WTC11 (cell line): ENCODE measurements around the gene MAT2A. TPM values are rescaled to one million over a fixed set of nuclear protein-coding genes. Genes with fewer than 3 reads are reported as not detected.

Source experiments
- ATAC-seq: fragments of 200-7000 bp; cut with Tn5 transposase; 2 replicates; pipeline ENCODE4 v1.10.0; 2021; ENCODE audit warnings: mild to moderate bottlenecking, moderate library complexity
- CTCF ChIA-PET: fragments of 300-600 bp; sonication (Branson Sonifier 250); formaldehyde crosslinking; loops from one replicate; lab custom pipeline; 2021; ENCODE audit warnings: antibody characterized with exemption; lab: Charles Lee
- POLR2A ChIA-PET: fragments of 350-600 bp; sonication (Branson Sonifier 250); formaldehyde crosslinking; loops from one replicate; lab custom pipeline; 2021; ENCODE audit warnings: antibody characterized with exemption; lab: Charles Lee
- DNase-seq: peaks from one replicate; pipeline ENCODE4 v3.0.0; 2021; ENCODE audit warnings: low spot score
- H3K27ac Mint-ChIP-seq: 2 replicates; pipeline ENCODE4 v1.8.0; 2021; ENCODE audit warnings: mixed read lengths
- H3K27me3 Mint-ChIP-seq: 2 replicates; pipeline ENCODE4 v1.8.0; 2021; ENCODE audit warnings: low read depth, mild to moderate bottlenecking, moderate library complexity, mixed read lengths
- H3K36me3 Mint-ChIP-seq: 2 replicates; pipeline ENCODE4 v1.8.0; 2021; ENCODE audit warnings: mixed read lengths
- H3K4me1 Mint-ChIP-seq: 2 replicates; pipeline ENCODE4 v1.8.0; 2022; ENCODE audit warnings: mixed read lengths
- H3K4me3 Mint-ChIP-seq: 2 replicates; pipeline ENCODE4 v1.8.0; 2021; ENCODE audit warnings: mild to moderate bottlenecking, moderate library complexity, mixed read lengths
- H3K9me3 Mint-ChIP-seq: 2 replicates; pipeline ENCODE4 v1.8.0; 2021; ENCODE audit warnings: mixed read lengths
- AFF4 ChIP-seq: sonication (generic); formaldehyde crosslinking; IDR thresholded peaks from 2 replicates; pipeline ENCODE4 v1.8.1; 2023; ENCODE audit warnings: mild to moderate bottlenecking, missing genetic modification reagents, borderline replicate concordance
- ATF1 ChIP-seq: sonication (generic); formaldehyde crosslinking; IDR thresholded peaks from 2 replicates; pipeline ENCODE4 v1.8.1; 2023; ENCODE audit warnings: mild to moderate bottlenecking, moderate library complexity, missing genetic modification reagents
- CREB1 ChIP-seq: sonication (generic); formaldehyde crosslinking; IDR thresholded peaks from 2 replicates; pipeline ENCODE4 v1.8.0; 2023; ENCODE audit warnings: mild to moderate bottlenecking, missing genetic modification reagents
- ELF4 ChIP-seq: sonication (generic); formaldehyde crosslinking; IDR thresholded peaks from 2 replicates; pipeline ENCODE4 v1.8.1; 2022; ENCODE audit warnings: low read depth, mild to moderate bottlenecking, moderate library complexity, missing genetic modification reagents
- HMGA2 ChIP-seq: fragments of 250-450 bp; sonication (Bioruptor Pico); IDR thresholded peaks from 2 replicates; pipeline ENCODE4 v1.4.0; 2021; ENCODE audit warnings: mild to moderate bottlenecking, moderate library complexity
- JAZF1 ChIP-seq: fragments of 250-450 bp; sonication (Bioruptor Pico); IDR thresholded peaks from 2 replicates; pipeline ENCODE4 v1.9.0; 2021; ENCODE audit warnings: moderate library complexity, mild to moderate bottlenecking, inconsistent platforms
- JUN ChIP-seq: sonication (generic); formaldehyde crosslinking; IDR thresholded peaks from 2 replicates; pipeline ENCODE4 v1.8.0; 2023; ENCODE audit warnings: mild to moderate bottlenecking, missing genetic modification reagents
- NFATC4 ChIP-seq: fragments of 250-450 bp; sonication (Bioruptor Pico); IDR thresholded peaks from 2 replicates; pipeline ENCODE4 v1.9.0; 2021; ENCODE audit warnings: mild to moderate bottlenecking
- NFYB ChIP-seq: sonication (generic); formaldehyde crosslinking; conservative IDR thresholded peaks from 2 replicates; pipeline ENCODE4 v1.8.0; 2022; ENCODE audit warnings: low read depth, missing genetic modification reagents
- NR1H2 ChIP-seq: sonication (generic); formaldehyde crosslinking; IDR thresholded peaks from 2 replicates; pipeline ENCODE4 v1.9.0; 2021; ENCODE audit warnings: mild to moderate bottlenecking, moderate library complexity, missing genetic modification reagents
- NR2C2 ChIP-seq: sonication (generic); formaldehyde crosslinking; IDR thresholded peaks from 2 replicates; pipeline ENCODE4 v1.8.0; 2022; ENCODE audit warnings: mild to moderate bottlenecking, missing genetic modification reagents
- PRRX2 ChIP-seq: fragments of 250-450 bp; sonication (Bioruptor Pico); IDR thresholded peaks from 2 replicates; pipeline ENCODE4 v1.8.0; 2021; ENCODE audit warnings: mild to moderate bottlenecking
- RELA ChIP-seq: sonication (generic); formaldehyde crosslinking; IDR thresholded peaks from 2 replicates; pipeline ENCODE4 v1.8.1; 2022; ENCODE audit warnings: missing genetic modification reagents, mild to moderate bottlenecking, borderline replicate concordance
- RORB ChIP-seq: fragments of 250-450 bp; sonication (Bioruptor Pico); IDR thresholded peaks from 2 replicates; pipeline ENCODE4 v1.9.0; 2021; ENCODE audit warnings: mild to moderate bottlenecking
- SMAD4 ChIP-seq: sonication (generic); formaldehyde crosslinking; IDR thresholded peaks from 2 replicates; pipeline ENCODE4 v1.8.0; 2022; ENCODE audit warnings: mild to moderate bottlenecking, missing genetic modification reagents
- SOX15 ChIP-seq: fragments of 250-450 bp; sonication (Bioruptor Pico); IDR thresholded peaks from 2 replicates; pipeline ENCODE4 v1.9.0; 2021; ENCODE audit warnings: mild to moderate bottlenecking
- SP1 ChIP-seq: sonication (generic); formaldehyde crosslinking; conservative IDR thresholded peaks from 2 replicates; pipeline ENCODE4 v1.8.1; 2022; ENCODE audit warnings: missing genetic modification reagents
- TEAD1 ChIP-seq: sonication (generic); formaldehyde crosslinking; IDR thresholded peaks from 2 replicates; pipeline ENCODE4 v1.8.0; 2022; ENCODE audit warnings: mild to moderate bottlenecking, missing genetic modification reagents
- ZBTB21 ChIP-seq: sonication (generic); formaldehyde crosslinking; IDR thresholded peaks from 2 replicates; pipeline ENCODE4 v1.8.1; 2023; ENCODE audit warnings: mild to moderate bottlenecking, missing genetic modification reagents, borderline replicate concordance
- ZNF138 ChIP-seq: sonication (generic); formaldehyde crosslinking; conservative IDR thresholded peaks from 2 replicates; pipeline ENCODE4 v1.8.1; 2022; ENCODE audit warnings: mild to moderate bottlenecking, moderate library complexity, missing genetic modification reagents
- ZNF219 ChIP-seq: sonication (generic); formaldehyde crosslinking; IDR thresholded peaks from 2 replicates; pipeline ENCODE4 v1.8.0; 2023; ENCODE audit warnings: missing genetic modification reagents, mild to moderate bottlenecking, borderline replicate concordance
- ZNF263 ChIP-seq: sonication (generic); formaldehyde crosslinking; IDR thresholded peaks from 2 replicates; pipeline ENCODE4 v1.8.1; 2022; ENCODE audit warnings: low read depth, mild to moderate bottlenecking, moderate library complexity, missing genetic modification reagents
- ZNF416 ChIP-seq: fragments of 250-450 bp; sonication (Bioruptor Pico); IDR thresholded peaks from 2 replicates; pipeline ENCODE4 v1.9.0; 2021; ENCODE audit warnings: mild to moderate bottlenecking, inconsistent platforms
- ZNF425 ChIP-seq: fragments of 250-450 bp; sonication (Bioruptor Pico); conservative IDR thresholded peaks from 2 replicates; pipeline ENCODE4 v1.9.0; 2021; ENCODE audit warnings: mild to moderate bottlenecking
- ZNF532 ChIP-seq: fragments of 250-450 bp; sonication (Bioruptor Pico); IDR thresholded peaks from 2 replicates; pipeline ENCODE4 v1.9.0; 2021; ENCODE audit warnings: mild to moderate bottlenecking, borderline replicate concordance
- ZNF671 ChIP-seq: fragments of 250-450 bp; sonication (Bioruptor Pico); IDR thresholded peaks from 2 replicates; pipeline ENCODE4 v1.8.0; 2021; ENCODE audit warnings: mild to moderate bottlenecking
- total RNA-seq: library from RNA; stranded (reverse); gene quantifications from 3 replicates; pipeline ENCODE4 v1.2.3, GENCODE V29; 2021
- TF ChIP-seq, protein P1 (sequence below): sonication (generic); formaldehyde crosslinking; IDR thresholded peaks from 2 replicates; pipeline ENCODE4 v1.8.0; 2023; ENCODE audit warnings: missing genetic modification reagents
- TF ChIP-seq, protein P2 (sequence below): sonication (generic); formaldehyde crosslinking; IDR thresholded peaks from 2 replicates; pipeline ENCODE4 v1.8.1; 2023; ENCODE audit warnings: mild to moderate bottlenecking, missing genetic modification reagents, moderate library complexity

MAT2A gene
- total RNA-seq, 1 experiment from 2014 or later, result 222 TPM

DNA sequence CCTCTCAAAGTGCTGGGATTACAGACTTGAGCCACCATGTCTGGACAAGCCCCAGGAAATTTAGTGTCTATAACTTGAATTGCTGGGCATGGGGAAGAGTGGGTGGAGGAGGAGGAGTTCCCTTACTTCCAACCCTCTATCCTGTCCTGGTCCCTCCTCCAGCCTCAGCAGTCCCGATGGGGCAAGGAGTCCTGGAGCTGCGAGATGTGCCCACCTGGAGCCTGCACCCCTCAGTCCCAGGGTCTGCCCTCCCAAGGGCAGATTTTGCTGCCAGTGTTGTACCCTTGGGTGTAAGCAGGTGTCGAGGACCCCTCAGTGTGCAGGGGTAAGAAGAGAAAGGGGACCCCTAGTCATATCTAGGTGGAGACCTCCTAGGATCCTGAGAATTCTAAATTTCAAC lies 41.2 kb downstream of the MAT2A start:
- ATAC-seq (no peak), DNase-seq (no peak)
- H3K9me3 Mint-ChIP-seq, result no peaks in the 10 kb centered on the region
- peaks cover 25% of the 10 kb centered on the region for H3K27me3 Mint-ChIP-seq
- H3K4me3 Mint-ChIP-seq, result no peak overlapping the region
- H3K27ac Mint-ChIP-seq, result no peak overlapping the region
- CTCF ChIA-PET, result interaction anchor here (1.3 kb wide), 1 partner anchor 19 kb away, joined by 4 read pairs; the partner anchor contains the start of gene GGCX
- 0 out of 2 replicates have a peak, but pooled peaks cover 3% of the 10 kb centered on the region for H3K36me3 Mint-ChIP-seq
- peaks cover 40% of the 10 kb centered on the region for H3K4me1 Mint-ChIP-seq
- no peak for TF ChIP-seq ELF4 (CRISPR knock-in tag)
- no peak for TF ChIP-seq HMGA2
- no peak for TF ChIP-seq JUN (CRISPR knock-in tag)
- no peak for TF ChIP-seq NR1H2 (CRISPR knock-in tag)
- no peak for TF ChIP-seq CREB1
- TF ChIP-seq SMAD4 (CRISPR knock-in tag), result no peak
- no peak for TF ChIP-seq NFYB
- TF ChIP-seq ZNF263 (CRISPR knock-in tag), result no peak
- TF ChIP-seq TEAD1 (CRISPR knock-in tag), result no peak
- no peak for TF ChIP-seq SP1 (CRISPR knock-in tag)
- no peak for TF ChIP-seq ZNF416
- TF ChIP-seq SOX15 (CRISPR knock-in tag), result no peak
- TF ChIP-seq ZNF219 (CRISPR knock-in tag), result no peak
- TF ChIP-seq JAZF1 (CRISPR knock-in tag), result no peak
- no peak for TF ChIP-seq NR2C2 (CRISPR knock-in tag)
- TF ChIP-seq RELA (CRISPR knock-in tag), result no peak
- TF ChIP-seq, all 79 proteins: peak for 0
- POLR2A ChIA-PET, result no interaction called here

GRCh38 chr2:85582492-85582891 lies 43.5 kb downstream of the MAT2A start:
- no peak for DNase-seq
- Mint-ChIP-seq H3K27ac (no peak overlapping the region), H3K36me3 (0 out of 2 replicates have a peak, but pooled peaks cover 3% of the 10 kb centered on the region), H3K27me3 (peaks cover 36% of the 10 kb centered on the region), H3K9me3 (no peaks in the 10 kb centered on the region), H3K4me1 (peaks cover 38% of the 10 kb centered on the region), H3K4me3 (no peak overlapping the region)
- ATAC-seq, result no peak
- ChIA-PET POLR2A (no interaction called here), CTCF (no interaction called here)
- TF ChIP-seq ZBTB21, result no peak
- no peak for TF ChIP-seq ATF1 (CRISPR knock-in tag)
- TF ChIP-seq ZNF138 (CRISPR knock-in tag), result no peak
- no peak for TF ChIP-seq AFF4
- TF ChIP-seq ZNF219 (CRISPR knock-in tag), result no peak
- TF ChIP-seq, protein P1, sequence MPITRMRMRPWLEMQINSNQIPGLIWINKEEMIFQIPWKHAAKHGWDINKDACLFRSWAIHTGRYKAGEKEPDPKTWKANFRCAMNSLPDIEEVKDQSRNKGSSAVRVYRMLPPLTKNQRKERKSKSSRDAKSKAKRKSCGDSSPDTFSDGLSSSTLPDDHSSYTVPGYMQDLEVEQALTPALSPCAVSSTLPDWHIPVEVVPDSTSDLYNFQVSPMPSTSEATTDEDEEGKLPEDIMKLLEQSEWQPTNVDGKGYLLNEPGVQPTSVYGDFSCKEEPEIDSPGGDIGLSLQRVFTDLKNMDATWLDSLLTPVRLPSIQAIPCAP (CRISPR knock-in tag), result no peak
- TF ChIP-seq RORB (CRISPR knock-in tag), result no peak
- TF ChIP-seq, protein P2, sequence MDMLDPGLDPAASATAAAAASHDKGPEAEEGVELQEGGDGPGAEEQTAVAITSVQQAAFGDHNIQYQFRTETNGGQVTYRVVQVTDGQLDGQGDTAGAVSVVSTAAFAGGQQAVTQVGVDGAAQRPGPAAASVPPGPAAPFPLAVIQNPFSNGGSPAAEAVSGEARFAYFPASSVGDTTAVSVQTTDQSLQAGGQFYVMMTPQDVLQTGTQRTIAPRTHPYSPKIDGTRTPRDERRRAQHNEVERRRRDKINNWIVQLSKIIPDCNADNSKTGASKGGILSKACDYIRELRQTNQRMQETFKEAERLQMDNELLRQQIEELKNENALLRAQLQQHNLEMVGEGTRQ (CRISPR knock-in tag), result no peak
- TF ChIP-seq ZNF425 (CRISPR knock-in tag), result no peak
- no peak for TF ChIP-seq PRRX2 (CRISPR knock-in tag)
- TF ChIP-seq ZNF532, result no peak
- no peak for TF ChIP-seq ZNF671 (CRISPR knock-in tag)
- no peak for TF ChIP-seq NFATC4 (CRISPR knock-in tag)
